Measurements from ENCODE around the gene TTYH2.
A peak's percentile ranks its signal among the peaks of the same experiment; 100 is the strongest.

TTYH2 gene

DNA sequence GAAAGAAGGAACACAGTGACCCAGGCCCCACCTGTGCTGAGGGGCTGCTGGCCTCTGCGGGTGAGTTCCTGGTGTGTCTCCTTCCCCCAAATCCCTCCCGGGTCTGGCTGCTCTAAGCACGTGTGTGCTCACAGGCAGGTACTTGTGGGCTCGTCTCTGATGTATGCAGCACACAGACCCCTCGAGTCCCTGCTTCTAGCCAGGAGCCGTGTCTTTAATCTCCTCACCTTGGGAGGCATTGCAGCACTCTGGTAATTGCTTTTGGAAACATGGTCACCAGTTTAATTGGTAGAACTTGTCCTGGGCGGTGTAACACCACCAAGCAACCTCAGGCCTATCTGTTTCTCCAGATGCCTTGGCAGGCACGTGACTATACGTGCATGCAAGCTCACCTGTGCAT, 18.7 kb upstream of the TTYH2 start:
- no peak for DNase-seq

DNA sequence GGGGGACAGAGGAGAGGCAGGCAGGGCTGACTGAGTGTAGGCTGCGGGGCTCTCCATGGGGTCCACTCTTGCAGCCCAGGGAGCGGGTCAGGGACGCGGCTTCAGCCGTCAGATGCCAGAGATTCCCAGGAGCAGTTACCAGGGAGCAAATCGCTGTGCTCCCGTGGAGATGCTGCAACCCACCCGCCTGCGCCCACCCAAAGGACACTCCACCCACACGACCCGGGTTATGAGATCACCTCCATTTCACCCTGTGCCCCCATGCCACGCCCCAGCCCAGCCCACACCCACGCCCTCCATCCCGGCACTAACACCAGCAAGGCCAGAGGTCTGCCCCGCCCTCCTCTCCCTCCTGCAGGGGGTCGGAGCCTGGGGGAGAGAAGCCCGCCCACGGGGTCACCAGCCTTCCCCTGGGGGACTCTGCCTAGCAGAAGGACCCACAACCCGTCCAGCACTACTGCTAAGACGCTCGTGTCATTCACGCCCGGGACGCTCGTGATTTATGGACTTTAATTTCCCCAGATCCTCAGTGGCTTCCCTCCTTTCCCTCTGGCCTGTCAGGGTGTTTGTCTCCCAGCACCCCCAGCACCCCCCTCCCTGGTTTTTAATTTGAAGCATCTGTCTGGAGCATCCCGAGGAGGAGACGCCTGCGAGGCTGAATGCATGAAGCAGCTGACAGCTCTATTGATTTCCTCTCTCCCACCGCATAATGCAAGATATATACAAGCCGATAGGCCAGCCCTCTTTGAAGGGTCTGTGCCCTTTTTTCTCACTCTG, 16.6 kb upstream of the TTYH2 start:
- DNase-seq: no peak

DNA sequence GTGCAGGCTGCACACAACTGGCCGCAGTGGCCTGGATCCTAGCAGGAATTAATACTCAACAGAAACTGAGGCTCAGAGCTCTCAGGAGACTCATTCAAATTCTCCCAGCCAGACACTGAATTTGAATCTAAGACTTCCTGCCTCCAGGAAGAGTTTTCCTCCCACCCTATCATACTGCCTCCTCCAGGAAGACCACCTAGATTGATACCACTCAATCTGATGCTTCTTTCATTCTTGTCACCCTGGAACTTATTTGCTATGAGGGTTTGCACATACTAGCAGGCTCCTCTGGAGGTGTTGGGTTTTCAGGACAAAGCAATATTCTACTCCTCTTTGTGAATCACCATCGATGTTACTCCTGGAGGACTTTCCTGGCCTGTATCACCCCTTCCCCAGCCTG, 15.6 kb upstream of the TTYH2 start:
- no peak for DNase-seq

DNA sequence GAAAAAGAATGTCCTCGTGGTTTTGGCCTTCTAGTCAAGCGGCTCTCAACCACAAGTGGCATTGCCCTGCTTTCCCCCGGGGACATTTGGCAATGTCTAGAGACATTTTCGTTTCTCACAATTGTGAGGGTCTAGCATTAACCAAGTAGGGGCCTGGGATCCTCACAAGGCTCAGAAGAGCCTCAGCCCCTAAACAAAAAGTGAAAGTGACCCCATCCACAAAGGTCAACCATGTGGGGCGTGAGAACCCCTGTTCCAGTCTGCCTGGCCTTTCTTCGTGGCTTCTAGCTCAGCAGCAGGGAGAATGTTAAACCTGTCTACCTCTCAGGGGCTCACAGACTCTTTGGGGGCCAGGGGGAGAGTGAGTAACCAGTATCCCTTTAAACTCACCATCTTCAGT, 14.7 kb upstream of the TTYH2 start:
- no peak for DNase-seq

DNA sequence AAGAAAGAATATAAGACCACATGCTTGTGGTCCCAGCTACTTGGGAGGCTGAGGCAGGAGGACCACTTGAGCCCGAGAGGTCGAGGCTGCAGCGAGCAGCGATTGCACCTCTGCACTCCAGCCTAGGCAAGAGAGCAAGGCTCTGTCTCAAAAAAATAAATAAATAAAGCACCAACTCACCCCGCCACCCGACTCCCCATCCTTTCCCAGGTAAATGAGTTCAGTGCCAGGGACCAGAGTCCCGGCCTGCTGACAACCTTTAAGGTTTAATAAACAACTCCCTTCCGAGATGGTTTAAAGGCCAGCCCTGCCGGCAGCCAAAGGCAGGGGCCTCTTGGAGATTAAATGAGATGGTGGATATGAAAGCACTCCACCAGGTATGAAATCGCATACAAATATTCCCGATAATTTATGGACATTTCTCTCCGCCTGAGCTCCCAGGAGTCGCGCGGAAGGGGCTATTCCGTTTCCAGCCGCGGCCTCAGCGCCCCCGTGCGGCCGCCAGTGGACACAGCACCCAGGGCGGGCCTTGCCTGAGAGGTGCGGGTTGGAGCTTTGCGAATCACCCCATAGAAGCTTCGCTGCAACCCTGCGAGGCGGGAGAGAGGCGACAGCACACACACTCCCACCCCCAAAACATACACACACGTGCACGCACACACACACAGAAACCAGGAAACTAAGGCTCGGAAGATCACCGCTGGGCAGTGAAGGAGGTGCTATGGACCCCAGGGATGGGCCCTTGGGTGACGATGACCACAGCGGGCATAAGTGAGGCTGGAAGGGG, 13.9 kb upstream of the TTYH2 start:
- DNase-seq: peak in 4 of 5 donors; percentile 44 to 51 (median 49)

DNA sequence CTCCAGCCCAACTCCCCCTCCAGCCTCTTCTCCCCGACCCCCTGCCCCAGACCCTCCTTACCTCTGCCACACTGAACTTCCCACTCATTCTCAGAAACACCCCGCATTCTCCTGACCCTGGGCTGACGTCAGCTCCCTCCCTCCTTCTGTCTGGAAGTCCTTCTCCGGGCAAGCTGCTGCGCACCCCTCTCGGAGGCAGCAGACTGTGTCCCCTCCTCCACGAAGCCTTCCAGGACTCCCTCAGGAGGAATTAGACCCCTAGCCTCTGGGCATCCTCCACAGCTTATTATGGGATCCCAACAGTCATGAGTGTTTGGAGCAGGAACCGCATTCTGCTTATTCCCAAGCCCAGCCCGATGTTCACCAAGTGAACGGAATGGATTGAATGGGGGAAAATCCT, 13.3 kb upstream of the TTYH2 start:
- DNase-seq: no peak

DNA sequence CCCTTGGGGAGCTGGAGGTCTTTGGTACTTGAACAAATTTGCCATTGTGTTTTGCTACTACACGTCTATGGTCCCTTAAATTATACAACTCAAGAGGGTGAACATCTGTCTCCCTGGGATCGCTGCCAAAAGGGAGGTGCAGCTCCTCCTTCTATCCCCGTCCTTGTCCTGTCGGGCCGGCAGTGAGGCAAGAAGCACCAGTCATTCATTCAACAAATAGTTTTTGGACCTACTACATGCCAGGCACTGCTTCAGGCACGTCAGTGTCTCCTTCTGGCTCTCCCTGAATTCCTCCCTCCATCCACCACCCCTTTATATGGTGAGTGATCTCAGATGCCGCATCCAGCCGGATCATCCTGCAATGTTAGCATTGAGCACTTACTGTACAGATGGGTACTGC, 12.1 kb upstream of the TTYH2 start:
- DNase-seq: no peak

DNA sequence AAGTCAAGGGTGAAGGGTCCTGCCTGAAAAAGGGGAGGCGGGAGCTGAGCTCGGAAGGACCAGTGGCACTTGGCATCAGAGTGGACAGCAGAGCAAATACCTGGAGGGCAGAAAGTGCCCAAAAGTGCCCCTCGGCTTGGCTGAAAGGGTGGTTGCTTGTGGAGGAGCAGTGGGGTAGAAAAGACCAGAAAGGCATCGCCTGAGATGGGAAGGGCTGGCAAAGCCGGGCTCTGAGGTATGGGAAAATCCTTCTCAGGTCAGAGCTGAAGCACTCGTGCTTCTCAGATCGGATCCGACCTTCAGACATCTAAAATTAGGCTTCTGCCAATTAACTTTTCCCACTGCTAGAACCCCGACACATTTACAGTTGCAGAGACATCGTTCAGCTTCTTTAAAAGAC, 11.4 kb upstream of the TTYH2 start:
- no peak for DNase-seq

DNA sequence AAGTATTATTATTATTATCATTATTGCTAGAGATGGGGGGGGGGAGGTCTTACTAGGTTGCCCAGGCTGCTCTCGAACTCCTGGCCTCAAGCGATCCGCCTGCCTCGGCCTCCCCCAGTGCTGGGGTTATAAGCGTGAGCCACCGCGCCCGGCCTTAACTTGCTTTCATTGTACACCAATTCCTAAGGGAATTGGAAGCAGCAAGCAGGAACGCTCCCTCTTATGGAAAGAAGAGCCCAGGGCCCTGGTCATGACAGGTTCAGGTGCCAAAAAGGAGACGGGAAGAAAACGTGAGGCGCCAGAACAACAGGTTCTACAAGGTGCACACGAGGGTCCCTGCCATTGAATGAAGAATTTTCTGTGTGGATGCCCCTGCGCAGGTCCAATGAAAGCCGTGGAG, 10.4 kb upstream of the TTYH2 start:
- DNase-seq: no peak

DNA sequence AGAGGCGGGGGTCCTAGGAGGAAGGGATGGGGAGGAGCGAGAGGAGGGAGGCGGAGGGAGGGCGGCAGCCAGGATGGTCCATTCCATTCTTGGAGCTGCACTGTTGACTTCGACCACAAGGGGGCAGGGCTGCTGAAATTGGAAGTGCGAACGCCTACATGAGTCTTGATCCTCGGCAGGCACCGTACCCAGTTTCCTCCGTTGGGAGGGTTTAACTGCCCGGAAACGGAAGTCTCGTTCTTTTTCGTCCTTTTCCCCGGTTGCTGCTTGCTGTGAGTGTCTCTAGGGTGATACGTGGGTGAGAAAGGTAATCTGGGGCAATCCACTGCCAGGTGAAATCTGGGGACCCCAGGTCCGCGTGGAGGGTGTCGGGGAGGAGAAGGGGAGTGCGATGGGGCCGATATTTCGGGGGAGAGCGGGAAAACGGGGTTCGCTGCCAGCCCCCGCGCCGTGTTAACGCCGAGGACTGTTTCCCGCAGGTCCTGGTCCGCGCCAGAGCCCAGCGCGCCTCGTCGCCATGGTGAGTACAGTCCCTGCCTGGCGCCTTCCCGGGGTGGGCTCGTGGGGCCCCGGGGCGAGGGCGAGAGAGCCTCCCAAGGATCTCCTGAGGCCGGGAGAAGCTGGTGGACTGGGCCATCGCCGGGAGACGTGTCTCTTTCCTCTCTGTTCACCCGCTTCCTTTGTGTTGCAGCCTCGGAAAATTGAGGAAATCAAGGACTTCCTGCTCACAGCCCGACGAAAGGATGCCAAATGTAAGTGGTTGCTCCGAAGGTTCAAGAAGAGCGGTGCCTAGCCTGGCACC, 9.7 kb upstream of the TTYH2 start, which contains the start of gene RPL38:
Gene RPL38, plus strand, starts transcription at position 240 of the 802 bp plus-strand sequence. Its CDS starts 278 bp downstream, at position 518.
- peak; percentile 86 to 97 (median 93) for DNase-seq

DNA sequence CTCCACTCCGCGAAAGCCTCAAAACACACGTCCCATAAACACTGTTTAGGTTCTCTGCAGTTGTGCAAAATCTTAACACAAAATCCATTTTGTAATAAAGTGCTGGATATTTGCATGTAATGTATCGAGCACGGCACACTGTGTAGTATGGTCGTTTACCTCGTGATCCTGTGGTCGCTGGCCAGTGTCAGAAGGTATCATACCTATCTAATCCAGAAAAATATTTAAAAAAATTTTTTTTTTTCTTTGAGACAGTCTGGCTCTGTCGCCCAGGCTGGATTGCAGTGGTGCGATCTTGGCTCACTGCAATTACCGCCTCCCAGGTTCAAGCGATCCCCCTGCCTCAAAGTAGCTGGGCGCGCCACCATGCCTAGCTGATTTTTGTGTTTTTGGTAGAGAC, 8.9 kb upstream of the TTYH2 start:
- DNase-seq: no peak

DNA sequence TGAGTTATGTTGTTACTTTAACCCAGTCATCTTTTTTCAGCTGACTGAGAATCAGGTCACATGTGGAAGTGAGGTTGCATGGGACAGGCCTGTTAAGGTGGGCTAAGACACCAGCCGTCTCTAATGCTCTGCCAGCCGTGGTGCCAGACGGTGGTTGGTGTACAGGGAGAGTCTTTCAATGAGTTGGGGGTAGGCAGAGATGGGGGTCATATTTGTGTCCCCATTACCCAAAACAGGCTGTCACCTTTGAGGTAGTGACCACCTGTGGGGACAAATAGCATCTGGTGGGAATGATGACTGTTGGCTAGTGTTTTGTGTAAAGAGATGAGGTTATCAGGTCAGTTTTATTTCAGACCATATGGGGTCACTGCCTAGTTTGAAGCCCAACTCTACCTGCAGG, 8.1 kb upstream of the TTYH2 start:
- no peak for DNase-seq

DNA sequence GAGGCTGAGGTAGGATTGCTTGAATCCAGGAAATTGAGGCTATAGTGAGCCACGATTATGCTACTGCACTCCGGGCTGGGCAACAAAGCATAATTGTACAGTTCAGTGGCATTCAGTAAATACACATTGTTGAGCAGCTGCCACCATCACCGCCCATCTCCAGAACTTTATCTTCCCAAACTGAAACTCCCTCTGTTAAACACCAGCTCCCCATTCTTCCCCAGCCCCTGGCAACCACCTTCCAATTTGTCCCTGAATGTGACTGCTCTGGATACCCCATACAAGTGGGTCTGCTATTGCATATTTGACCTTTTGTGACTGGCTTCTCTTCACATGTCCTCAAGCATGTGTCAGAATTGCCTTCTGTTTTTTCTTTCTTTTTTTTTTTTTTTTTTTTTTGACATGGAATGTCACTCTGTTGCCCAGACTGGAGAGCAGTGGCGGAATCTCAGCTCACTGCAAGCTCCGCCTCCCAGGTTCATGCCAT, 7.0 kb upstream of the TTYH2 start:
- no peak for DNase-seq

DNA sequence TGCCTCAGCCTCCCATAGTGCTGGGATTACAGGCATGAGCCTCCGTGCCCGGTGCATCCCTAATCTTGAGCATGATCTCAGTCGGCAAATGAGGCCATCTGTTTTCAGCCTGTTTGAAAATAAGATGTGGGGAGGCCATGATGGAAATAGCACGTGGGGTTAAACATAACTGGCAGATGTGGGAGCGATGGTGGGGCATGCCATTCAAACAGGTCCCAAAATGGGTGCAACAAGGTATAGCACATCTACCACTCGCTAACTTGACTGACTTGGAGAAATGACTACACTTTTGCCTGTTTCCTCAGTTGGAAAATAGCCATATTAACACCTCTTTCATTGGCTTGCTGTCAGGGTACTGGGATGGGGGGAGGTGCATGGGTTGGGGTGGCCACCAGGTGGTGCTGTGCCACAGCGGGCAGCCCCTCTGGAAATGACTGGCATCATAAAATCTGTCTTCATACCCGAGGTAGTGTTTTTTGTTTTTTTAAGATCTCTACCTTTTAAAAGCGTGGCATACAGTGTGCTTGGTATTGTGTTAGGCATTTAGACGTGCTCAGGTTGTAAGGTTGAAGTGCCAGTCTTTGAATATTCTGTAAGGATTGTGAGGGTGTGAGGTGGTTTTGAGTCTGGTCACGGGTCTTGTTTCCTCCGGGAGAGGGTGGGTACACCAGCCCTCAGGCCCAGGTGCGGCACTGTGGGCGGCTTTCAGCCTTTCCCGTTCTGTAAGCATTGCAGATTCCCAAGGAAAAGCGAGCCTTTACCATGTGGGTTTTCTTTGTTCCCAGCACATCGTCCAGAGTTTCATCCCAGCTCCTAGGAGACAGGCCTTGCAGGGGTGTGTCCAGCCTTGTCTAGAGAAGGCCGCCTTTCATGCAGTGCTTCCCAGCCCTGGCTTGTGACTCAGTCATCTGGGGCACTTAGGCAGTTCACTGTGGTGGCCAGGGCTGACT, 2.9 kb upstream of the TTYH2 start:
- DNase-seq: peak; percentile 54 to 77 (median 74)

DNA sequence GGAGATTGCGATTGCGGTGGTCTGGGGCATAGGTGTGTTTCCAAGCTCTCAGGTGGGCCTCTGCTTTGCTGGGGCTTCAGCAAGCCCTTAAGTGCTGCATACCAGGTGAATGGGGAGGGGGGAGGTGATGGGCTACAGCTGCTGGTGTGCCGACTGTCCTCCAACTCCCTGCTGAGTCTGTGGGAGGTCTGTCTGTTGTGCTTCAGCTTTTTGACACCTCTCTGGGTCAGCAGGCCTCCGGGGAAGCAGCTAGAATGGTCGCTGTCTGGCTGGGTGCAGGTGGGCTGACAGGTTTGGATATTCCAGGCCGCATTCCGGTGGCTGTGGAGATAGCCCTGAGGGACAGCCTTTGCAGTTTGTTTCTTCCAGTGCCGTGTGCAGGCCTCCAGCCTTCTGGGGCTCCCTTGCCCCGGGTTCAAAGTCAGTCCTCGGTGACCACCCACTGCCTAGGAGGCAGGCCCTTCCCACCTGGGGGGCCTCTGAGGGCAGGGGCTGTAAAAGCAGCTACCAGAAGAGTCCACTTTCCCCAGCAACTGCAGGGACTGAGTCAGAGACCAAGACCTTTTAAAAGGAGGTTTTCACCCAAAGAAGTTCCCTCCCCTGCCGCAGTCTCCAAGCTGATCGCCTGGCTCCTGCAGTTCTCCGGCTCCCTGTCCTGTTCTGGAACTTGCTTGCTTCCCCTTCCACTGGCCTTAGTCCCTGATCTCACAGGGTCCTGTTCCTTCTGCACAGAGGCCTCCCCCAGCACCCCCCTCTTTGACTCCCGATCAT, 2.0 kb upstream of the TTYH2 start:
- DNase-seq: no peak

DNA sequence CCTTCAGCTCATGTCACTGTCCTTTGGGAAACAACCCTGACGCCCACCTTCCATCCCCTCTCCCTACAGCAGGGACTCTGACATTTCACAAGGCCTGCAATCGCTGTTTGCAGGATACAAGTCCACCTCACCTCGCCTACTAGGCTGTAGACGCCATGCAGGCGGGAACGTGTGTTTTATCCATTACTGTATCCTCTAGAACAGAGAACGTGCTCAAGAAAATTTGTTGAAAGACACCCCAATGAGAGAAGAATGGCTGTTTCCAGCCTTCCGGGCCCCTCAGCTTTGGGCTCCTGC, 1.5 kb upstream of the TTYH2 start:
- no peak for DNase-seq

DNA sequence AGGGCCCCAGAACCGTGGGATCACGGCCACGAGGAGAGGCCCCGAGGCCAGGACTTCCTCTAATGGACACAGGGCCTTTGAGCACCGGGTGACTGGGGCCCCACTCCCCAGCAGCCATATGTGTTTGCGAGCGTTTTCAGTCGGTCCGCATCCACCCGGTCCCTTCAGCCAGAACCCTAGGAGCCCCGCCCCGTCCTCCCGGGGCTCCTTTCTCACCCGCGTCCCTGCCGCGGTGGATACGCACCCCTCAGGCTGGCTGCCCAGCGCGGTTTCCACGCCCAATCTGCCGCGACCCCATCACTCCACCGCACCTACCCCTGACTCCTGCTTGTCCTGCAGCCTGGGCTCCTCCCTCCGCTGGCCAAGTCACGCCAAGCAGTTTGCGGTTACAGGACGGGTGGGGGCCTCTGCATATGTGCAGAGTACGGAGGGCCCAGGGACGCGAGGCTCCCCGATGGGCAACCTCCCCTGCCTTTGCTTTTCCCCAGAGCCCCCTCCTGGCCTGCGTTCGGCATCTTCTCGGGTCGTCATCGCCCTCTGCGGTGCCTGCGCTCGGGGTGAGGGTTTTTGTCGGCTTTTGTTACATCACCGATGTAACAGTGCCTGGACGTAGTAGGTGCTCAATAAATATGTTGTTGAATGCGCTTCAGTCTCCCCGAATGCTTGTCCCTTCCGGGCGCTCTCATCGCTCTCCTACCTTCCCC, 1.0 kb upstream of the TTYH2 start:
- DNase-seq: no peak

DNA sequence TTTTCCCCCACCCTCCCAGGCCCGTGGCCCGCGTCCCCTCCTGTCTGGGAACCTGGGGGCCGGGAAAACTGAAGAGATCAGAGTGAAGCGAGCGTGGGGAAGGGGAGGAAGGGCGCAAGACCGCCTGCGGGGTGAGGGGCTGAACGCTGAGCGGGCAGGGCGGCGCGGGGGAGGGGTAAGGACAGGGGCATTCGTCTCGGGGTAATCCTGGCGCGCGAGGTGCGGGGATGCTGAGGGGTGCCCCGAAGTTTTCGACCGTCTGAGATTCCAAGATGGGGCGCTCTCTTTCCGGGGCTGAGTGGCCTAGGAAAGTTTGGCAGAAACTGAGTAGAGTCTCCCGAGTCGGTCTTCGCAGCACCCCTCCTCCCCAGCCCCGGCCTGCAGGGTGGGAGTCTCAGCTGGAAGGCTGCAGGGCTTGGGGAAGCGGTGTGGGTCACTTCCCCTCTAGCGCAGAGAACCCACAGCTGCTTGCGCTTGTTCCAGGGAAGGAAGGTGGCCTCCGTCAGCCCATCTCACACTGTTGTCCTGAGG, 555 bp downstream of the TTYH2 start:
- no peak for DNase-seq

DNA sequence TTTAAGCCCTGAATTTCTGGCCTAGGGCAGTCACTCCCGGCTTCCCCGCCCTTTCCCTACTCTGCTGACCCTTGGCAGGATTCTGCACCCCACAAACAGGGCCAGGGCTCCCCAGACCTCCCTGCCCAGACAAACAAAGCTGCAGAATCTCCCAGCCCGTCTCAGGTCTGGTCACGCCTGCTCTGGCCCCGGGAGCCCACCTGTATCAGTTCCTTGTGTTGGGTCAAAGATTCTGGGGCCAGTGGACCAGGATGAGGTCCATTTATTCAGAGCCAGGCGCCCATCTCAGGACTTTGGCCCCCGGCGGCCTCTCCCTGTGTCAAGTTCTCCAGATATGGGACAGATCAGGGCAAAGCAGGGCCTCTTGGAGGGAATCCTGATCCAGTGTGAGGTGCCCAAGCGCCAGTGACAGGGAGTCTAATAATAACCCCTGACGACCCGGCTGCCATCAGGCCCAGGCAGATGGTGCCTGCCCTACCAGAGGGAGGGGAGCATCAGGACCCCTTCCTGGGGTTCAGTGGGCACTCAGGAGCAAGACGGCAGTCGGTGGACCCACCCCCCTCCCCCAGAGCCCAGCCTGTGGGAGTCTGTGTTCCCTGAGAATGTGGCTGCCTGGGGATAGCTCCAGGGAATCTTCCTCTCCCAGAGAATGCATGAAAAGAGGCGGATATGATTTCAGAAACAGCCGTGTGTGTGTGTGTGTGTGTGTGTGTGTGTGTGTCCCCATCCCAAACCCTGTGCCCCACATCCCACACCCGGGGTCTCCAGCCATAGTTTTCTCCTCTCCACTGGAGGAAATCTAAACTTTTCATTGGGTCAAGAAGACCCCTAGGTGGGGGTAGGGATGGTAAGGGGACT, 1.3 kb downstream of the TTYH2 start:
- no peak for DNase-seq

DNA sequence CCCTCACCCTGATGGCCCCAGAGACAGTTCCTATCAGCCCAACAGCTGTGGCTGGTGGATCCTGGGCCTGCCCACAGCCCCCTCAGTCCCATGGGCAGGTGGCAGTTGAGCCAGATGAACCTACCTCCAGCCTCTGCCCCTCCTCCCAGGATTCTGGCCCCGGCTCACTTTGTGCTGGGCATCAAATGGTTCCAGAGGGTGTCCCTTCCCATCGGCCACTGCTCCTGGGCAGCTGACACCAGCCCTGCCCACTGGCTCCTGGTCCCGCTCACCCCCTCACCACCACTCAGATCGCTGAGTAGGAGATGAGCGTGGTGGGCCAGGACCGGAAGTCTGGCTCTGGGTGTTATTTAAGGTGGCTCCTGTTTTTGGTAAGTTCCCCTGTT, 2.0 kb downstream of the TTYH2 start:
- DNase-seq: no peak

Data from T-helper 1 cell (primary cell).